ENCODE data around the gene ENPP6.

- no peak for TF ChIP-seq ZNF121 (CRISPR knock-in tag; IDR thresholded peaks at IDR 0.05)
- TF ChIP-seq ZNF318 (CRISPR knock-in tag; IDR thresholded peaks at IDR 0.05), result no peak
- TF ChIP-seq ZBTB7A (CRISPR knock-in tag; IDR thresholded peaks at IDR 0.05), result no peak
- TF ChIP-seq TFDP2 (CRISPR knock-in tag; IDR thresholded peaks at IDR 0.05), result no peak
- TF ChIP-seq ZNF768 (CRISPR knock-in tag; IDR thresholded peaks at IDR 0.05), result no peak
- no peak for TF ChIP-seq ZFYVE20 (CRISPR knock-in tag; IDR thresholded peaks at IDR 0.05; ENCODE audit: borderline replicate concordance, low read depth)
Measured at GRCh38 chr4:184177271-184177670, 40.4 kb downstream of the ENPP6 start.

Data from HepG2 (cell line).